Large intestine (tissue), 3 donors: ENCODE measurements around the gene SMIM7. TPM values are rescaled to one million over a fixed set of nuclear protein-coding genes. Genes with fewer than 3 reads are reported as not detected.

ENCODE experiments used
- DNase-seq, 2 donors: peaks; one replicate each; pipeline versions ENCODE4 v3.0.0 to v3.0.0-alpha.2; 2013
- H3K27ac ChIP-seq: one replicate; pipeline ENCODE4 v1.5.1; 2013; ENCODE audit warnings: low read length
- H3K27me3 ChIP-seq: 2 replicates; pipeline ENCODE4 v1.6.1; 2013; ENCODE audit warnings: low read length; ENCODE audit not compliant: control insufficient read depth, insufficient read depth
- H3K36me3 ChIP-seq: 2 replicates; pipeline ENCODE4 v1.6.1; 2013; ENCODE audit warnings: low read length; ENCODE audit not compliant: control insufficient read depth, insufficient read depth
- H3K4me1 ChIP-seq: one replicate; pipeline ENCODE4 v1.6.1; 2013; ENCODE audit warnings: low read length; ENCODE audit not compliant: control insufficient read depth, insufficient read depth
- H3K4me3 ChIP-seq: one replicate; pipeline ENCODE4 v1.5.1; 2013; ENCODE audit warnings: low read length
- H3K9me3 ChIP-seq: one replicate; pipeline ENCODE4 v1.6.1; 2013; ENCODE audit warnings: mild to moderate bottlenecking, low read depth, low read length, moderate library complexity; ENCODE audit not compliant: control insufficient read depth
- WGBS: methylation state at CpG from one replicate; pipeline ENCODE4 v1.1.5; 2013; ENCODE audit warnings: low lambda C conversion rate; ENCODE audit not compliant: insufficient coverage; 5-methylcytosine and 5-hydroxymethylcytosine counted together
- polyA plus RNA-seq: library from polyadenylated mRNA; unstranded; fragments of 120-200 nt; gene quantifications from one replicate; pipeline ENCODE4 v1.2.1, GENCODE V29; 2013

SMIM7 gene
- polyA plus RNA-seq, 1 donor = 85.6 TPM

DNA sequence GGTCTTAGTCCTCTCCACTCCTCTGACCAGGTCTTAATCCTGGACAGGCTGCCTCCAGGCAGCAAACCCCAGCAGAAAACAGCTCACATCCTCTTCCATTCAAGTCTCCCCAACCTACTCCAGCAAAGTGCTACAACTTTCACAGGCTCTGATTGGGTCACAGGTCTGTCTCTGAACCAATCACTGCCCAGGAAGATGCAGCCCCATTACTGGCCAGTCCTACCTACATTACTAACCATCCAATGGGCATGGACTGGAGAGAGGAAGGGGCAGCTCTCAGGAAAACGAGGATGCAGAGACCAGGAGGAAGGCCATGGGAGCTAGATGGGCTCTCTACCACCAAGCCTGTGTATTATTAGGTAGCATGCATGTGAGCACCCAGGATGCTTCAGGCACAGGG lies 44.1 kb downstream of the SMIM7 start:
- H3K27ac ChIP-seq = no peak overlapping the region
- peaks cover 5% of the 10 kb centered on the region for H3K4me1 ChIP-seq
- WGBS = no CpG with 5 or more reads among the region's 1 CpG

GRCh38 chr19:16614941-16615340 lies 45.0 kb downstream of the SMIM7 start:
- no peaks in the 10 kb centered on the region for H3K9me3 ChIP-seq
- no peak for DNase-seq
- H3K27ac ChIP-seq = no peak overlapping the region
- no peaks in the 10 kb centered on the region for H3K4me1 ChIP-seq
- 20% methylated on average over 1 of the region's 2 CpGs for WGBS
- H3K36me3 ChIP-seq = no peaks in the 10 kb centered on the region
- no peaks in the 10 kb centered on the region for H3K27me3 ChIP-seq
- no peak overlapping the region for H3K4me3 ChIP-seq

More for the DNA sequence above, 44.1 kb downstream of the SMIM7 start:
- no peaks in the 10 kb centered on the region for H3K9me3 ChIP-seq
- H3K36me3 ChIP-seq = no peaks in the 10 kb centered on the region
- no peak for DNase-seq
- H3K4me3 ChIP-seq = no peak overlapping the region
- no peaks in the 10 kb centered on the region for H3K27me3 ChIP-seq

- Histone ChIP-seq H3K4me3 (no peak overlapping the region), H3K27me3 (no peaks in the 10 kb centered on the region), H3K4me1 (no peaks in the 10 kb centered on the region), H3K9me3 (no peaks in the 10 kb centered on the region), H3K36me3 (no peaks in the 10 kb centered on the region), H3K27ac (no peak overlapping the region)
- no peak for DNase-seq
- WGBS = no CpG with 5 or more reads among the region's 2 CpGs
These were observed 46.1 kb downstream of the SMIM7 start for GRCh38 chr19:16613841-16614240.

DNA sequence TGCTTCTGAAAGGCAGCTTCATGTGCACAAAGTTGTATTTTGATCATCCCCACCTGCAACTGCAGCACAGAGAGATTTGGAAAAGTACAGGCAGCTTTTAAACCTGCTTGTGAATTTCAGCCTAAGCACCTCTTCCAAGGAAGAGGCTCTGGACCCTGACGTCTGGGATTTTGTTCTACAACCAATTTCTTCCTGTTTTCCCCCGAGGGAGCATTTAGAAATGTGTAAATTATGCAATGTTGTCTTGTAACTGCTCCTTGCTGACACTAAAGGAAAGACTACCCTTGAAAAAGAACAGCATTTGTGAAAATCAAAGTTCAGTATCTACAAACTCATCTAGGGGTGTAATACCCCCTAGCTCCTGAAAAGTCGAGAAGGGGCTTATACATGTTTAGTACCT lies 47.3 kb downstream of the SMIM7 start:
- no peak overlapping the region for H3K4me3 ChIP-seq
- H3K36me3 ChIP-seq = no peaks in the 10 kb centered on the region
- H3K4me1 ChIP-seq = no peaks in the 10 kb centered on the region
- H3K27ac ChIP-seq = no peak overlapping the region
- H3K9me3 ChIP-seq = no peaks in the 10 kb centered on the region
- no peak for DNase-seq
- WGBS = no CpG with 5 or more reads among the region's 3 CpGs
- H3K27me3 ChIP-seq = no peaks in the 10 kb centered on the region

- WGBS = 80% methylated on average over 1 of the region's 6 CpGs
- Histone ChIP-seq H3K4me3 (no peak overlapping the region), H3K4me1 (no peaks in the 10 kb centered on the region), H3K9me3 (no peaks in the 10 kb centered on the region), H3K27me3 (no peaks in the 10 kb centered on the region), H3K36me3 (no peaks in the 10 kb centered on the region), H3K27ac (no peak overlapping the region)
- no peak for DNase-seq
These were observed 48.8 kb downstream of the SMIM7 start for GRCh38 chr19:16611121-16611520.

DNA sequence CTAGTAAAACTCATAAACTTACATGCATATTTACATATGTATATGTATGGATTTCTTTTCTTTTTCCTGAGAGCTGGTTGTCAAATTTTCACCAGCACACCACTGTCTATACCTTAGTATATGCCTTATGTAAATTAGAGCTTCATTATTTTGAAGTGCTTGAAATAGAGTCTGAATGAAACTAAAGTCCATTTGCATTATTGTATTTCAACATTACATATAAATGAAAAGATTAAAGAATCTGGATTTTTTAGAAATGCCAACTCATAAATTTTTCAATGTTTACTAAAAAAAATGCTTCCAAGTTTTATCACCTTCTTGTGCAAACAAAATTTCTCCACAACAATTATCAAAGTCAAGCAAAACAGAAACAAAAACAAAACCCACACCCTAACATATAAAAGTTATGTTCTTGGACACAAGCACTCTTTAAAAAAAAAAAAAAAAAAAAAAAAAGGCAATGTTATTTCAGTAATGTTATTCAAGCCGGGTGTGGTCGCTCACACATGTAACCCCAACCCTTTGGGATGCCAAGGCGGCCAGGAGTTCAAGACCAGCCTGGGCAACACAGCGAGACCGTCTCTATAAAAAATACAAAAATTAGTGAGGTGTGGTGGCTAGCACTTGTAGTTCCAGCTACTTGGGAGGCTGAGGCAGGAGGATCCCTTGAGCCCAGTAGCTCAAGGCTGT lies 50.3 kb downstream of the SMIM7 start:
- Histone ChIP-seq H3K4me1 (peaks cover 3% of the 10 kb centered on the region), H3K9me3 (no peaks in the 10 kb centered on the region), H3K4me3 (no peak overlapping the region), H3K27ac (no peak overlapping the region), H3K27me3 (no peaks in the 10 kb centered on the region), H3K36me3 (no peaks in the 10 kb centered on the region)
- WGBS = no CpG with 5 or more reads among the region's 5 CpGs
- no peak for DNase-seq

GRCh38 chr19:16608290-16608739 lies 51.6 kb downstream of the SMIM7 start:
- H3K27me3 ChIP-seq = no peaks in the 10 kb centered on the region
- H3K27ac ChIP-seq = no peak overlapping the region
- no peak for DNase-seq
- H3K9me3 ChIP-seq = no peaks in the 10 kb centered on the region
- no peak overlapping the region for H3K4me3 ChIP-seq
- H3K36me3 ChIP-seq = no peaks in the 10 kb centered on the region
- peaks cover 3% of the 10 kb centered on the region for H3K4me1 ChIP-seq
- 100% methylated on average over 1 of the region's 1 CpG for WGBS

- WGBS = no CpG with 5 or more reads among the region's 12 CpGs
- H3K4me3 ChIP-seq = no peak overlapping the region
- no peaks in the 10 kb centered on the region for H3K27me3 ChIP-seq
- H3K36me3 ChIP-seq = no peaks in the 10 kb centered on the region
- H3K4me1 ChIP-seq = peaks cover 3% of the 10 kb centered on the region
- no peak for DNase-seq
- H3K27ac ChIP-seq = no peak overlapping the region
- H3K9me3 ChIP-seq = no peaks in the 10 kb centered on the region
These were observed 52.1 kb downstream of the SMIM7 start for GRCh38 chr19:16607819-16608218.

GRCh38 chr19:16605553-16605994 lies 54.4 kb downstream of the SMIM7 start:
- Histone ChIP-seq H3K27me3 (no peaks in the 10 kb centered on the region), H3K36me3 (no peaks in the 10 kb centered on the region), H3K4me1 (peaks cover 3% of the 10 kb centered on the region), H3K27ac (no peak overlapping the region), H3K9me3 (no peaks in the 10 kb centered on the region), H3K4me3 (no peak overlapping the region)
- 80% methylated on average over 1 of the region's 8 CpGs for WGBS
- no peak for DNase-seq

DNA sequence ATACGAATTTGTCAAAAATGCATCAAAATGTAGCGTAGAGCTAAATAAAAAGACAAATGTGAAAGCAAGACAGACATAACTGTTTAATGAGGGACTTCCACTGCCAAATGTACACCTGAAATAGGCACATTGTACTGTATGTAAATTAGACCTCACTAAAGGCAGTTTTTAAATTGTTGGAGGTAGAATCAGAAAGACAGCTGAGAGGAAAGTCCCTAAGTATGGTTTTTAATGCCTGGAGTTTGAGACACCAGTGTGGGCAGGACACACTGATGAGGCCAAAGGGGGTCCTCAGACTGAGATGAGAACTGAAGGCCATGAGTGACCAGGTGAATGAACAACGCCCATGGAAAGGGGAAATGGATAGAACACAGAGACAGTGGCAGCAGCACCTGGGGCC lies 54.8 kb downstream of the SMIM7 start:
- no peak overlapping the region for H3K27ac ChIP-seq
- no peaks in the 10 kb centered on the region for H3K27me3 ChIP-seq
- WGBS = 93% methylated on average over 2 of the region's 3 CpGs
- H3K4me3 ChIP-seq = no peak overlapping the region
- DNase-seq = no peak
- no peaks in the 10 kb centered on the region for H3K9me3 ChIP-seq
- peaks cover 3% of the 10 kb centered on the region for H3K4me1 ChIP-seq
- H3K36me3 ChIP-seq = no peaks in the 10 kb centered on the region

- Histone ChIP-seq H3K9me3 (no peaks in the 10 kb centered on the region), H3K4me1 (peaks cover 3% of the 10 kb centered on the region), H3K36me3 (no peaks in the 10 kb centered on the region), H3K27ac (no peak overlapping the region), H3K27me3 (no peaks in the 10 kb centered on the region), H3K4me3 (no peak overlapping the region)
- no peak for DNase-seq
- WGBS = no CpG with 5 or more reads among the region's 6 CpGs
These were observed 55.3 kb downstream of the SMIM7 start for GRCh38 chr19:16604615-16605014.
